DMS79 treated with DMSO at 0.1 percent for 48 hours (cell line): ENCODE results near the gene INPP5J.
"Not testable (repeated sequence)": the region's sequence is repeated elsewhere in the genome, so short reads cannot be mapped to it uniquely, and the experiment has no call there.

ENCODE experiments used
- DNase-seq: peaks from one replicate; lab custom pipeline; 2025; lab: John Stamatoyannopoulos, UW

INPP5J gene

DNA sequence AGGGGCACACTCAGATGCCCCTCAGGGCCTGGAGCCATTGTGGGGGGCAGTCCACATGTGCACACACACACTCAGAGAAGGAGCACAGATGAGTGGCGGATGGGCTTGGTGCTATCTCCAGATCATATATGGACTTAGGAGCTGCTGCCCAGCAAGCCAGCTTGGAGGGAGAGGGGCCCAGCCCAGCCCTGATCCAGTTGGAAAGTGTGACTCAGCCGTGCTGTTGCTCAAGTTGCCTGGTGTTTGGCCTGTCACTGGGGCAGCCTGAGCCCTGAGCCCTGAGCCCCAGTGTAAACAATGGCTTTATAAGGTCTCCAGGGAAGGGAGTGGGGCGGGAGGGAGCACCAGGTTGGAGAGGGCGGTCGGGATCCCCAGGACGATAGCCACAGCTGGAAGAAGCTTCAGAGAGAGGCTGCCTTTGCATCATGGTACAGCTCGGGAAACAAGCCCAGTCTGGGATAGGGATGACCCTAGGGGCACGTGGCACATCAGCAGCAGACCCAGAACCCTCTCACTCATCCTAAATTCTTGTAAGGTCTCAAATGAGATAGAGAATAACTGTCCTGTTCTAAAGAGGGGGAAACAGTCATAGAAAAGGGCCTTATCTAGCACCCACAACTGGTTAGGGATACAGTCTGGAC lies 20.2 kb upstream of the INPP5J start:
- DNase-seq: no peak

DNA sequence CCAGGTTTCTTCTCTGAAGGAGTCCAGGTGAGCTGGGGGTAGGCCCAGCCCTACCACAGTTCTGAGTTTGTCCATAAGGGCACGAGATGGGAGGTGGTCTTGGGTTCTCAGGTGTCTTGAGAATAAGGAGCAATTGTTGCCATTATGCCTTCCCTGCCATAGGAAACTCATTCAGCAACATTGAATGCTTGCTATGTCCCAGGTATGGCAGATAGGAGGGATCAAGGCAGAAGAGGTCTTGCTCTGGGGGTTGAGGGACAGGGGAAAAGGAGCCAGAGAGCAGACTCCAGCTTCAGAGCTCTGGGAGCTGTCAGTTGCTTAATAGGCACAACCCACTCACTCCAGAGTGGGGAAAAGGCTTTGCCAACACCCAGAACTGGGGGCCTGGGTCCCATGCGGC lies 19.7 kb upstream of the INPP5J start:
- no peak for DNase-seq

DNA sequence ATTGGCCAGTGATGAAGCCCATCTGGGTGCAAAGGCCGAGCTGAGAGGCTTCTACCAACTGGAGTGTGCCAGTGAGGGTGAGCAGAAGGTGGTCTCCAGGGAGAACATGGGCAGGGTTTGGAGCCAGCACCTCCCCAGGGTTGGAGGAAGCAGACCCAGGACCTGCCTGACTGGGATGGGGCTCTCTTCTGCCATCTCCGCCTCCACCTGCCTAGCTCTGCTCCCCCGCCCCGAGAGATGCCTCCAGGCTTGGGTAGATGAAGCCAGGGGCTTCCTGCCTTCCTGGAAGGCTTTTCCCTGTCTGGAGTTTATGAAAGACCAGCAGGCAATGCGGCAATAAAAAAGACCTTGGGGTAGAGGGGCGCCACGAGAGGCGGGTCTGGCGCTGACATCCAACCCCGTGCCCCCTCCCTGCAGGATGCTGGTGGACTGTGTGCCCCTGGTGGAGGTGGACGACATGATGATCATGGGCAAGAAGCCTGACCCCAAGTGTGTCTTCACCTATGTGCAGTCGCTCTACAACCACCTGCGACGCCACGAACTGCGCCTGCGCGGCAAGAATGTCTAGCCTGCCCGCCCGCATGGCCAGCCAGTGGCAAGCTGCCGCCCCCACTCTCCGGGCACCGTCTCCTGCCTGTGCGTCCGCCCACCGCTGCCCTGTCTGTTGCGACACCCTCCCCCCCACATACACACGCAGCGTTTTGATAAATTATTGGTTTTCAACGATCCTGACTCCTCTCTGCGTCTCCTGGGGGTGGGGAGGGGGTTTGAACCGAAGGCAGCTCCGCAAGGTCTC lies 18.7 kb upstream of the INPP5J start:
- no peak for DNase-seq

DNA sequence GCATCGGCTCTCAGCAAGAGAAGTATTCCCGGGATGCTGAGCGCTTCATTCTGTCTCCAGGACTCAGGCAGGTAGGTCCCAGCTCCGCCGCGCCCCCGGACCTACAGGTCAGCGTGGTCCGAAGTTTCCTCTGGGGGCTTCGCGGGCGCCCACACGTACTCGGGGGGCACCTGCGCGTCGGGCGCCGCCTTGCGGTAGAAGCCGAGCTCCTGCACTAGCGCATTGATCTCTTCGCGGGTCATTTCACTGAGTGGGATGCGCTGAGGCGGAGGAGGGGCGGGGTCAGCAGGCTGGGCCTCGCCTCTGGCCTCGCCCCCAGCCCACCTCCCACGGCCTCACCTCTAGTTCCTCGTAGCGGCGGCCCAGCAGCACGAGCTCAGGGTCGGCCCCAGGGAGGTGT lies 17.9 kb upstream of the INPP5J start:
- DNase-seq: no peak

DNA sequence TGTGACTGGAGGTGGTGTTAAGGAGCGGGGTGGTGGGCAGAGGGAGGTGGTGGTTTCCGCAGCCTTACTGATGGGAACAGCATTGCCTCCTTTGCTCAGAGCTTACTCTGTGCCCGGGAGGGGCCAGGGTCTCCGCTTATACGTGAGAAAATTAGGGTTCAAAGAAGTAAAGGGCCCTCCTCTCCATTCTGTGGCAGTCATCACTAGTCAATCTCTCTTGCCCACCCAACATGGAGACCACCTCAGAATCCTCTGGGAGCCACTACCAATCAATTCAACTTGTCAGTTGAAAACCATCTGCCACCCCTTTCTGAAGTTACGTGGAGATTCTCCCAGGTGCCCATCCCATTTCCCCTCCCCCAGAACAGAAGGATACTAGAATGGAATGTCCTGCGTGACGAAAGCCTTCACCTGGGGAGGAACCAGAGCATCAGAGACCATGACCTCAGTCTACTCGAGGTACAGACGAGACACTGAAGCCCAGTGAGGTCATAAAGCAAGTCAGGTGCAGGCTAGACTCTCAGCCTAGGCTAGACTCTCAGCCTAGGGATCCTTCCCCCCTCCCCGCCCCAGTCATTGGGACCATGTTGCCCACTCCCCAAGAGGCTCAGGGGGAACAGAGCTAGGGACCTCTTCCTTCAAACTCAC lies 17.4 kb upstream of the INPP5J start:
- DNase-seq: no peak

DNA sequence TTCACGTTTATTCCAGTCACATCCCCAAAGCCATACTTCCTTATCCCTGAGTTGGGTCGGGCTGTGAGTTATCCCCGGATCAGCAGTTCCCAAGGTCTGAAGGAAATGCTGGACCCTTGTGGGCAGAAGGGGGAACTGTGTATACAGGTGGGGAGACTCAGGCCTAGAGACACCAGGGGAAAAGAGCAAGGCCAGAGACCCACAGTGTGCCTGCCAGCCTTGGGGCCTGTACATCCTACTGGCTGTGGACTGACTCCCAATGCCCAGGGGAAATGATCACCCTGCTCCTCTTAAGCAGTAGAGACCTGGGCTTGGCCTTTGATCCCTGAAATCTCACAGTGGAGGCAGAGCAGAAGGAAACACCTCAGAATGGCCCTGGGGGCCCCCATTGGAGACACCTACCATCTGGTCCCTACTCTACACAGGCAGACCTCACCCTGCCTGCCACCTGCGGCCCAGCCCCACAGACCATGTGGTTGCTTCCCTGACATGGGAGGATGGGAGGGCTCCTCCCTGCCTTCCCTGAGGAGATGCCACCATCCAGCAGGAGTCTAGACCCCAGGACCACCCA lies 16.7 kb upstream of the INPP5J start:
- DNase-seq: no peak

DNA sequence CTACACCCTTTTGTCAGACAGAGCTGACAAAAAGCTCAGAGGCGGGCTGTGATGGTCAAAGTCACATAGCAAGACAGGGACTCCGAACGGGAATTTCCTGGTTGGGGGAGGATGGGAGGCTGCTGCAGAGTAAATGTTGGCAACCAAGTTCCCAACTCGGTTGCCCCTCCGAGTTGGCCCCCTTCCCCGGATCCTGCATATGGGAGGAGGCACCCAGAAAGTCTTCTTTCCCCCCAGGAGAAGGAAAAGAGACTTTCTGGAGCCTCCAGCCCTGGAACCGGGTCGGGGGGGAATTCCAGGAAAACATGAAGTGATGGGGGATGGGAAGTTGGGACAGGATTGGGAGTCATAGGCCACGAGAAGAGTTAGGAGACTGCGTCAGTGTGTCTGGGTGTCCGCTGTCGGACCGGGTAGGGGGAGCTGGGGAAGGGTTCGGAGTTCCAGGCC lies 16.0 kb upstream of the INPP5J start:
- no peak for DNase-seq

DNA sequence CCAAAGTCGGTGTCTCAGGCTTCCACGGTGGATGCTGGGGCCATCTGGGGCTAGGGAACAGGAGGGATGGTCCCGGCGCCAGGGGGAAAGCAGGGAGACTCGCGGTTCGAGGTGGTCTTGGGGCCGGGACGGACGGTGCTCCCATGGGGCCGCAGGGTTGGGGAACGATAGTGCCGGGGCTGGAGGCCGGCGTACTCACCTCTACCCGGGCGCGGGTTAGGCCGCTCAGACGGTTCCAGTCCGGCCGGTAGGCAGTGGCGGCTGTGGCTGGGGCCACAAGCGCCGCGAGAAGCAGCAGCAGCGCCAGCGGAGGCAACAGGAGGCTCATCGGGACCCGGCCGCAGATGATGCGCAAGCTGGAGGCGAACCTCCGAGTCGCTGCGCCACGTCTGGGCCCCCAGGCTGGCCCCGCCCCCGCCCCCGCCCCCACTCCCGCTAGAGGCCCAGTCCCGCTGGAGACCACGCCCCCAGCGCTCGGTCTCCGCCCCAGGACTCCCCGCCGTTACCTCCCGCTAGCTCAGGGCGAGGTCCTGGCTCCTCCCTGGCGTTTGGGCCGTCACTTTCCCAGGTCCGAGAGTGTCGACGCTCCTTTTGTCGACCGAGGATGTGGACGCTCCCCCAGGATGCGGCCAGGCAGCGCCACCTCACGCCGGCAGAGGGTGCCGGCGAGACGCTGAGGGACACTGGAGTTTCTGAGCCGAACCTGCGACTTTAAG lies 15.4 kb upstream of the INPP5J start, which contains the start of gene SELENOM:
Gene SELENOM, minus strand, starts transcription at position 391 of the 716 bp plus-strand sequence. Its CDS starts 63 bp downstream, at position 328.
- DNase-seq: no peak

DNA sequence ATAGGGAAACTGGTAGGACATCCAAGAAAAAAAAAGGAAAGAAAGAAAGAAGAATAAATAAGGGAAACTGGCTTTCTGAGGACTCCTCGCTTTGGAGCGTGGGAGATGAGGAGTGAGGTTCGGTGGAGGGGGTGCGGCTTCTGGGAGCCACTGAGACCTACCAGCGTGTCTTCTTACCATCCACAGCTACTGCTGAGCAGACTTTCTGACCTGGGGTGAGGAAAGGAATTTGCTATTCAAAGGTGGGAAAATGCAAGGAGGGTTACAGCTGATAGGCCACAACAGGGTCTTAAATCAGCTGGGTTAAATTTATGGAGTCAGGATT lies 14.9 kb upstream of the INPP5J start:
- no peak for DNase-seq

DNA sequence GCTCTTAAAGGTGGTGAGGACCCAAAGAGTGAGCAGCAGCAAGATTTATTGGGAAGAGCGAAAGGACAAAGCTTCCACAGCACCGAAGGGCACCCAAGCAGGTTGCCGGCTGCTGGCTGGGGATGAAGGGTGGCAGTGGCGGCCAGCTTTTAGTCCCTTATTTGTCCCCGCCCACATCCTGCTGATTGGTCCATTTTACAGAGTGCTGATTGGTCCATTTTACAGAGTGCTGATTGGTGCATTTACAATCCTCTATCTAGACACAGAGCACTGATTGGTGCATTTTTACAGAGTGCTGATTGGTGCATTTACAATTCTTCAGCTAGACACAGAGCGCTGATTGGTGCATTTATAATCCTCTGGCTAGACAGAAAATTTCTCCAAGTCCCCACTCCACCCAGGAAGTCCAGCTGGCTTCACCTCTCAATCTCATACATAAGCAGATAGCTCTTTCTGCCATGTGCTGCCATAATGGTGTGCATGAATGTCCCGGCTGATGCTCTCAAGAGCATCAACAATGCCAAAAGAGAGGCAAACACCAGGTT lies 10.1 kb upstream of the INPP5J start:
- DNase-seq: not testable (repeated sequence)

DNA sequence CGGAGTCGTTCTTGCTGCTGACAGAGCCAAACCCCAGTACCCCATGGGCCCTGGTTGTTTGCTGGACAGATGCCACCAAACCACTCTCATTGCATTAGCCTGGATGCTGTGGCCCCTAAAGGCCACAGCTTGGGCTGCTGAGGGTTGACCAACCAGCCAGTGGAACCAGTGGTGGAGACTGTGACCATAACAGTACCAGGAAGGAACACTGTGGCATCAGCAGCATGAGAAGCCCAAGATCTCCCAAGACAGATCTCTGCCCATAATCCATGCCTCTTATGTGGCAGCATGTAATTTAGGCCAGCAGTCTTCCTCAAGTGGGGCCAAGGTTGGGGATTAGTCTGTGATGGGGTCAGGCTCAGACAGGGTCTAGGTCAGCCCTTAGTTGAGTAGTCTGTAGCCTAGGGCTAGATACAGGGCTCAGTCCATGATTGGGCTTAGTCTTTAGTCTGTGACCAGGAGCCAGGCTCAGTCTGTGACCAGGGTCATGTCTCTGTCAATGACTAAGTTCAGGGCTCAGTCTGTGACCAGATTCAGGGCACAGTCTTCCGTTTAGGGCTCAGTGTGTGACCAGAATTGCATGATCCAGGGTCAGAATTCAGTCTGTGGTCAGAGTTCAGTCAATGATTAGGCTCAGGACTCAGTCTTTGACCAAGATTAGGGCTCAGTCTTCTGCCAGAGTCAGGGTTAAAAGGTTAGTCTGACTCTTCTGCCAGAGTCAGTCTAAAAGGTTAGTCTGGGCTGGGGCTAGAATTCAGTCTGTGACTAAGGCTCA lies 4.5 kb upstream of the INPP5J start:
- no peak for DNase-seq

DNA sequence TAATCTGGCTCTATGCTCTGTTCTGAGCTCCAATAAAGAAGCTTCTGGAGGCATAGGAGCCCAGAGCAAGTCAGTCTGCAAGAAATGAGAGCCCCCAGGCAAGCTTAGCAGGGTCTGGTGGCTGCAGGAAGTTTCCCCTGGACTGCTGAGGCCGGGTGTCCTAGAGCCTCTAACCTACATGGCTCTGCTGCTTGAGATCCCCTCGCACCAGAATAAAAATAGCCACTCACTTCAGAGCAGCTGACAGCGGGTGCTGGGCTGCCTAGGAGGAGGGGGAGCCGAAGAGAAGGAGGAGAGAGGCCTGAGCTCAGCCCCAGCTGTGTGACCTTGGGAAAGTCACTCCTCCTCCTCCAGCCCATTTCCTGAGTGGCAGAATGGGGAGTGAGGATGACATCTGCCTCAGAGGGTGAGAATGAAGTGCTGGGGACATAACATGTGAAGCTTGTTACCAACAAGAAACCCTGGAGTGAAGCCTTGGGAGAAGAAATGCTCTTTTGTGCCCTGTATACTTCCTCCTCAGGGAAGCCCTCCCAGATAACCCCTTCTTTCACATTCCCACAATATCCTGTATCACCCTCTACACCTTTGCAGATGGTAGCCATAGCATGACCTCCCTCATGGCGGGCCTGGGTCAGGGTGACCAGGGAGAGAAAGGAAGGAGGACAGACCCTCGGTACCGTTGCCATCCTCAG lies 3.6 kb upstream of the INPP5J start:
- DNase-seq: no peak

DNA sequence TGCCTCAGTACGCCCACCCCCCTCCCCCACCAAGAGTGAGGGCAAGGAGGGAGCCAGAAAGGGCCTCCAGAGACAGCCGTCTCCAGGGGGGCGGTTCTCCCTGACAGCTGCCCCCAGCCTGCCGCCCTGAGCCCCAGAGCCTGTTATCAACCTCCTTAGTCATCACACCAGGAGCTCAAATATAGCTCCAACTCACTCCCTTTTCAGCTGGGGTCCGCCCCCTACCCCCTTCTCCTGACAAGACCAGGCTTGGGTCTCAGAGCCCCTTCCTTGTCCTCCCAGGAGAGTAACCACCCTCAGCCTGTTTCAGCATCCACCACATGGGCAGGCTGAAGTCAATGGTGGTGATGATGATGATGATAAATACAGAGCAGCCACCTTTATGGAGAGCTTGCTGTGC lies 2.5 kb upstream of the INPP5J start:
- no peak for DNase-seq

DNA sequence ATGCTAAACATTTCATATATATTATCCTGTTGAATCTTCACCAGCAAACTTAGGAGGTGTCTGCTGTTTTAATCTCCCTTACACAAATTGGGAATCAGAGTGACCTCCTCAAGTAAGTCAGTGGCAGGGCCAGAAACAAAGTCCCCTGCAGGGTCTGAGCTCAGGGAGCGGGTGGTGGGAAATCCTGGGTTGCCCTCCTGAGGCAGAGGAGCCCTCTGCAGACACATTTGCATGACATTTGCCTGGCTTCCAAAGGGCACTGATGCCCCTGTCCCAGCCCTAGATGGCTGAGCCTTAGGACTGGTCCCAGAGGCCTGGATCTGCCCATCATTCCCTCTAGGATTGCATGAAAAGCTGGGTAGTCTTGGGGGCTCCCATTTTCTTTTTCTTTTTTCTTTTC lies 2.1 kb upstream of the INPP5J start:
- no peak for DNase-seq

DNA sequence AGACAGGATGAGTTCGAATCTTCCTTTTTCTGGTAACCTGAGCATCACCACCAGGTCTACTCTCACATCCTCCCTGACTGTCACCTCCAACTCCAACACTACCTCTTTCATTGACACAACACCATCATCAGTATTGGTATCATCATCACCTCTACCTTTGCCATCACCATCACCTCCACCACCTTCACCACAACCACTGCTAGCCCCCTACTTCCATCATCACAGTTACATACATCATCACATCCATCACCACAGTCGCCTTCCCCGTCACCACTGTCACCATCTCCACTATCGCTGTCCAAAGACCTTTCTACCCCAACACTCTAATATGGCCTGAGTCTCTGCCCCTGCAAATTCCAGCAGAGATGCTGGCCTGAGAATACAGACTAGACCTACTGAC lies 1.4 kb upstream of the INPP5J start:
- DNase-seq: no peak

DNA sequence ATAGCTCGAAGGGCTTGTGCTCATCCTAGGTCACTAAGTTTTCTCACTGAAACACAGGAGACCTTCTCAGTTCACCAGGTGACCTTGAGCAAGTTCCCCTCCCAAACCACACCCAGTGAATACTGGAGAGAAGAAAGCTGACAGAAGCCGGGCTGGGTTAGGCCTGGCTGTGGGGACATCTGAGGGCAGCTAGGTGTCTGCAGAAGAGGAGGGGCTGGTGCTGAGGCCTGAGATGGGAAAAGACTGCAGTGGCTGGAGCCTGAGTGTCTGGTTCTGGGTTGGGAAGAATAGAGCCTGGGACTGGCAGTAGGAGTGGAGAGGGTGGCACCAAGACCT lies 602 bp upstream of the INPP5J start:
- DNase-seq: no peak

DNA sequence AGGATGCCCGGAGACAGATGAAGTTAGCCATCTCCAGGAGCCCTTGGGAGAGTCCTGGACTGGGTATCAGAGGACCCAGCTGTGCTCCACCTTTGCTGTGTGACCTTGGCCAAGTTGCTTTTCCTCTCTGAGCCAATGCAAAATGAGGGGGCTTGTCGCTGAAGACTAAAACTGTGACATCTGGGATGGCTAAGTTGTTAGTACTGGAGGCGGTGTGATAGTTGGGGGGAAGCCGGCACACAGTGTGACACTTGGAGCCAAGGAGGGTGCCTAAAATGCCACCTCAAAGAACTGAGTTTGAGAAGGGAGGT lies 481 bp downstream of the INPP5J start:
- DNase-seq: peak; percentile 0

DNA sequence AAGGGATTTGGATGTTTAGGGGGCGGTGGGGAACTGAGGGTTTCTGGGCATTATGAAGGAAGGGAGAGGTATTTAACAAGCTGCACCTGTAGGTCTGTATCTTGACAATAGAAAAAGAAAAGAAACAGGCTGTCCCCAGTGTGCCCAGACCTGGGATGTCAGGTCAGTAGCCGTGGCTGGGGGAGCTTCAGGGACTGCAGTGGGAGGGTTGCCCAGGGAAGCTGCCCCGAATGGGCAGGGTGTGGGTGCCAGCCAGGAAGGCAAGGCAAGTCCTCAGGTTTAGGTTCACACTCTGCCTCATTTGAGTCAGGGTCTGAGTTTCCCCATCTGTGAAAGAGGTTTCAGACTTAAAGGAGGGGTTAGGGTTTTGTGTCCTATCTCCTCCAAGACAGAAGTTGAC lies 1.5 kb downstream of the INPP5J start:
- no peak for DNase-seq

DNA sequence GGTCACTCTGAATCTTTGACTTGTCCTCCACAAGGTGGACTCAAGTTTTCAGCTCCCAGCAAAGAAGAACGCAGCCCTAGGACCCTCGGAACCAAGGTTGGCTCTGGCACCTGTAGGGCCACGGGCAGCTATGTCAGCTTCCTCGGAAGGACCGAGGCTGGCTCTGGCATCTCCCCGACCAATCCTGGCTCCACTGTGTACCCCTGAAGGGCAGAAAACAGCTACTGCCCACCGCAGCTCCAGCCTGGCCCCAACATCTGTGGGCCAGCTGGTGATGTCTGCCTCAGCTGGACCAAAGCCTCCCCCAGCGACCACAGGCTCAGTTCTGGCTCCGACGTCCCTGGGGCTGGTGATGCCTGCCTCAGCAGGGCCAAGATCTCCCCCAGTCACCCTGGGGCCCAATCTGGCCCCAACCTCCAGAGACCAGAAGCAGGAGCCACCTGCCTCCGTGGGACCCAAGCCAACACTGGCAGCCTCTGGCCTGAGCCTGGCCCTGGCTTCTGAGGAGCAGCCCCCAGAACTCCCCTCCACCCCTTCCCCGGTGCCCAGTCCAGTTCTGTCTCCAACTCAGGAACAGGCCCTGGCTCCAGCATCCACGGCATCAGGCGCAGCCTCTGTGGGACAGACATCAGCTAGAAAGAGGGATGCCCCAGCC lies 2.2 kb downstream of the INPP5J start:
- no peak for DNase-seq

DNA sequence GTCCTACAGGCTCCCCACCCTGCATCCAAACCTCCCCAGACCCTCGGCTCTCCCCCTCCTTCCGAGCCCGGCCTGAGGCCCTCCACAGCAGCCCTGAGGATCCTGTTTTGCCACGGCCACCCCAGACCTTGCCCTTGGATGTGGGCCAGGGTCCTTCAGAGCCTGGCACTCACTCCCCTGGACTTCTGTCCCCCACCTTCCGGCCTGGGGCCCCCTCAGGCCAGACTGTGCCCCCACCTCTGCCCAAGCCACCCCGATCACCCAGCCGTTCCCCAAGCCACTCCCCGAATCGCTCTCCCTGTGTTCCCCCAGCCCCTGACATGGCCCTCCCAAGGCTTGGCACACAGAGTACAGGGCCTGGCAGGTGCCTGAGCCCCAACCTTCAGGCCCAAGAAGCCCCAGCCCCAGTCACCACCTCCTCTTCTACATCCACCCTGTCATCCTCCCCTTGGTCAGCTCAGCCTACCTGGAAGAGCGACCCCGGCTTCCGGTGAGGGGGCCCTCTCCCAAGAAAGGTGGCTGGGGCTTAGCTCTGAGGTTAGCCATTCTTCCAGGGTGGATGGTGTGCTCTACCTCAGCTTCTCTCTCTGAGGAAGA lies 2.9 kb downstream of the INPP5J start:
- DNase-seq: no peak
